Measurements from ENCODE around the gene PRKCA. TPM values are rescaled to one million over a fixed set of nuclear protein-coding genes. Genes with fewer than 3 reads are reported as not detected.

PRKCA gene
- total and polyA plus RNA-seq, 10 of the 15 experiments (the other 5 are each of a cell fraction or from before 2014, with no cell fraction given): 0.11 to 14.6 (median 0.72) TPM

- TF ChIP-seq REST (IDR thresholded peaks at IDR 0.05; ENCODE audit: low read depth, low read length) (no peak), NFYB (IDR thresholded peaks at IDR 0.05; ENCODE audit: insufficient read depth, low read depth, low read length) (no peak), SMAD1 (IDR thresholded peaks at IDR 0.05; ENCODE audit: low read depth, partially characterized antibody) (no peak), CHD4 (IDR thresholded peaks at IDR 0.05) (no peak), MYB (IDR thresholded peaks at IDR 0.05; ENCODE audit: borderline replicate concordance, low read depth, low read length) (no peak), ZNF622 (IDR thresholded peaks at IDR 0.05) (no peak), TCF7 (IDR thresholded peaks at IDR 0.05; ENCODE audit: borderline replicate concordance) (no peak), MEF2B (IDR thresholded peaks at IDR 0.05; ENCODE audit: partially characterized antibody, poor library complexity, severe bottlenecking) (no peak), SMAD5 (IDR thresholded peaks at IDR 0.05; ENCODE audit: low read depth) (no peak), BHLHE40 (IDR thresholded peaks at IDR 0.05; ENCODE audit: borderline replicate concordance in 1 of 2, low read depth in 2 of 2, low read length in 1 of 2) (no peak), ZNF207 (IDR thresholded peaks at IDR 0.05; ENCODE audit: borderline replicate concordance) (no peak)
- TF ChIP-seq, protein P1, sequence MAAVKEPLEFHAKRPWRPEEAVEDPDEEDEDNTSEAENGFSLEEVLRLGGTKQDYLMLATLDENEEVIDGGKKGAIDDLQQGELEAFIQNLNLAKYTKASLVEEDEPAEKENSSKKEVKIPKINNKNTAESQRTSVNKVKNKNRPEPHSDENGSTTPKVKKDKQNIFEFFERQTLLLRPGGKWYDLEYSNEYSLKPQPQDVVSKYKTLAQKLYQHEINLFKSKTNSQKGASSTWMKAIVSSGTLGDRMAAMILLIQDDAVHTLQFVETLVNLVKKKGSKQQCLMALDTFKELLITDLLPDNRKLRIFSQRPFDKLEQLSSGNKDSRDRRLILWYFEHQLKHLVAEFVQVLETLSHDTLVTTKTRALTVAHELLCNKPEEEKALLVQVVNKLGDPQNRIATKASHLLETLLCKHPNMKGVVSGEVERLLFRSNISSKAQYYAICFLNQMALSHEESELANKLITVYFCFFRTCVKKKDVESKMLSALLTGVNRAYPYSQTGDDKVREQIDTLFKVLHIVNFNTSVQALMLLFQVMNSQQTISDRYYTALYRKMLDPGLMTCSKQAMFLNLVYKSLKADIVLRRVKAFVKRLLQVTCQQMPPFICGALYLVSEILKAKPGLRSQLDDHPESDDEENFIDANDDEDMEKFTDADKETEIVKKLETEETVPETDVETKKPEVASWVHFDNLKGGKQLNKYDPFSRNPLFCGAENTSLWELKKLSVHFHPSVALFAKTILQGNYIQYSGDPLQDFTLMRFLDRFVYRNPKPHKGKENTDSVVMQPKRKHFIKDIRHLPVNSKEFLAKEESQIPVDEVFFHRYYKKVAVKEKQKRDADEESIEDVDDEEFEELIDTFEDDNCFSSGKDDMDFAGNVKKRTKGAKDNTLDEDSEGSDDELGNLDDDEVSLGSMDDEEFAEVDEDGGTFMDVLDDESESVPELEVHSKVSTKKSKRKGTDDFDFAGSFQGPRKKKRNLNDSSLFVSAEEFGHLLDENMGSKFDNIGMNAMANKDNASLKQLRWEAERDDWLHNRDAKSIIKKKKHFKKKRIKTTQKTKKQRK (IDR thresholded peaks at IDR 0.05; ENCODE audit: low read depth, low read length): no peak
- TF ChIP-seq, protein P2, sequence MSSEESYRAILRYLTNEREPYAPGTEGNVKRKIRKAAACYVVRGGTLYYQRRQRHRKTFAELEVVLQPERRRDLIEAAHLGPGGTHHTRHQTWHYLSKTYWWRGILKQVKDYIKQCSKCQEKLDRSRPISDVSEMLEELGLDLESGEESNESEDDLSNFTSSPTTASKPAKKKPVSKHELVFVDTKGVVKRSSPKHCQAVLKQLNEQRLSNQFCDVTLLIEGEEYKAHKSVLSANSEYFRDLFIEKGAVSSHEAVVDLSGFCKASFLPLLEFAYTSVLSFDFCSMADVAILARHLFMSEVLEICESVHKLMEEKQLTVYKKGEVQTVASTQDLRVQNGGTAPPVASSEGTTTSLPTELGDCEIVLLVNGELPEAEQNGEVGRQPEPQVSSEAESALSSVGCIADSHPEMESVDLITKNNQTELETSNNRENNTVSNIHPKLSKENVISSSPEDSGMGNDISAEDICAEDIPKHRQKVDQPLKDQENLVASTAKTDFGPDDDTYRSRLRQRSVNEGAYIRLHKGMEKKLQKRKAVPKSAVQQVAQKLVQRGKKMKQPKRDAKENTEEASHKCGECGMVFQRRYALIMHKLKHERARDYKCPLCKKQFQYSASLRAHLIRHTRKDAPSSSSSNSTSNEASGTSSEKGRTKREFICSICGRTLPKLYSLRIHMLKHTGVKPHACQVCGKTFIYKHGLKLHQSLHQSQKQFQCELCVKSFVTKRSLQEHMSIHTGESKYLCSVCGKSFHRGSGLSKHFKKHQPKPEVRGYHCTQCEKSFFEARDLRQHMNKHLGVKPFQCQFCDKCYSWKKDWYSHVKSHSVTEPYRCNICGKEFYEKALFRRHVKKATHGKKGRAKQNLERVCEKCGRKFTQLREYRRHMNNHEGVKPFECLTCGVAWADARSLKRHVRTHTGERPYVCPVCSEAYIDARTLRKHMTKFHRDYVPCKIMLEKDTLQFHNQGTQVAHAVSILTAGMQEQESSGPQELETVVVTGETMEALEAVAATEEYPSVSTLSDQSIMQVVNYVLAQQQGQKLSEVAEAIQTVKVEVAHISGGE (CRISPR knock-in tag; IDR thresholded peaks at IDR 0.05): no peak
Measured at GRCh38 chr17:66720567-66720966, 418.2 kb downstream of the PRKCA start (continued).

Data from GM12878 (cell line).